Esophagus muscularis mucosa (tissue), 4 donors: Measurements from ENCODE around the gene RNU6-1. TPM values are rescaled to one million over a fixed set of nuclear protein-coding genes. Genes with fewer than 3 reads are reported as not detected.

Source experiments
- DNase-seq: peaks from one replicate; pipeline ENCODE4 v3.0.0-alpha.2; 2017; ENCODE audit errors: extremely low spot score
- H3K27ac ChIP-seq, 4 donors: fragments of 200-600 bp; sonication (generic); replicated peaks in 1 of 4; 1 replicate in 3 of 4; 2 replicates in 1 of 4; pipeline ENCODE4 v1.5.1; 2016 to 2019; ENCODE audit warnings: mild to moderate bottlenecking in 1 of 4
- H3K27me3 ChIP-seq, 4 donors: fragments of 200-600 bp; sonication (generic); one replicate each; pipeline versions ENCODE4 v1.5.1 to v1.6.0; 2016 to 2019
- H3K36me3 ChIP-seq, 4 donors: fragments of 200-600 bp; sonication (generic); one replicate each; pipeline ENCODE4 v1.5.1; 2016 to 2019
- H3K4me1 ChIP-seq, 4 donors: fragments of 200-600 bp; sonication (generic); one replicate each; pipeline ENCODE4 v1.5.1; 2016 to 2019
- H3K4me3 ChIP-seq, 4 donors: fragments of 200-600 bp; sonication (generic); 1 replicate in 2 of 4; 2 replicates in 2 of 4; pipeline ENCODE4 v1.5.1; 2016 to 2019; ENCODE audit warnings: mild to moderate bottlenecking in 4 of 4, moderate library complexity in 1 of 4
- H3K9me3 ChIP-seq, 4 donors: fragments of 200-600 bp; sonication (generic); 1 replicate in 3 of 4; 2 replicates in 1 of 4; pipeline ENCODE4 v1.5.1; 2016 to 2019
- CTCF ChIP-seq, 3 experiments: fragments of 200-600 bp in 2 of 3; fragments of 450-650 bp in 1 of 3; sonication (generic) in 2 of 3; IDR thresholded peaks; one replicate each; pipeline ENCODE4 v1.5.1; 2017 to 2019; ENCODE audit warnings: antibody characterized with exemption in 3 of 3, mild to moderate bottlenecking in 2 of 3, moderate library complexity in 1 of 3
- EP300 ChIP-seq: sonication (generic); formaldehyde crosslinking; IDR thresholded peaks from one replicate; pipeline ENCODE4 v1.6.1; 2017; ENCODE audit warnings: antibody characterized with exemption
- POLR2A ChIP-seq: fragments of 450-650 bp; IDR thresholded peaks from one replicate; pipeline ENCODE4 v1.6.1; 2017; ENCODE audit warnings: antibody characterized with exemption, moderate library complexity, mild to moderate bottlenecking, low read depth
- POLR2AphosphoS5 ChIP-seq, 2 donors: sonication (generic); formaldehyde crosslinking; IDR thresholded peaks; one replicate each; pipeline ENCODE4 v1.6.1; 2017; ENCODE audit warnings: antibody characterized with exemption in 2 of 2
- WGBS: methylation state at CpG from one replicate; pipeline ENCODE4 v1.1.5; 2018; 5-methylcytosine and 5-hydroxymethylcytosine counted together
- intact Hi-C: fragments of 100-400 bp; cut with DNase I; formaldehyde crosslinking; loops from one replicate; pipeline ENCODE4 v1.15.1; 2023
- total RNA-seq, 4 donors: library from RNA; depleted of rRNA; stranded (reverse); fragments of >200 nt; gene quantifications; one replicate each; pipeline versions ENCODE4 v1.1.0 to v1.2.1, GENCODE V29; 2016

Gene RNU6-1
- total RNA-seq, 4 donors from 2014 or later = not detected

- H3K4me3 ChIP-seq = peak within 1 kb of the TSS; percentile 2 to 30 (median 28)
- intact Hi-C loops = no loop called here
- H3K27ac ChIP-seq = no peak within 1 kb of the TSS
- no peak for TF ChIP-seq CTCF (IDR thresholded peaks at IDR 0.05)
- no peak for TF ChIP-seq EP300
- no peak for TF ChIP-seq POLR2A
- TF ChIP-seq POLR2AphosphoS5 (IDR thresholded peaks at IDR 0.05) = no peak
- no peaks in the 10 kb centered on the region for H3K36me3 ChIP-seq
- no peaks in the 10 kb centered on the region for H3K9me3 ChIP-seq
- H3K4me1 ChIP-seq = peaks cover 52 to 98% (median 90%) of the 10 kb centered on the region in 4 donors
- DNase-seq = no peak
- H3K27me3 ChIP-seq = peaks cover 10 to 100% (median 97%) of the 10 kb centered on the region in 4 donors
- 1% methylated on average over 31 of the region's 58 CpGs for WGBS
Observed at GRCh38 chr15:67824976-67825880, 14.6 kb downstream of the RNU6-1 start, which contains the start of gene SKOR1. SKOR1 (plus strand) TSS chr15:67825509; CDS start chr15:67825603, 94 bp downstream.

GRCh38 chr15:67824197-67824968 lies 15.5 kb downstream of the RNU6-1 start:
- no peak overlapping the region for H3K4me3 ChIP-seq
- no peak overlapping the region for H3K27ac ChIP-seq
- no peak for DNase-seq
- 10% methylated on average over 18 of the region's 21 CpGs for WGBS
- H3K4me1 ChIP-seq = peaks cover 47 to 99% (median 92%) of the 10 kb centered on the region in 4 donors
- peaks cover 10 to 100% (median 97%) of the 10 kb centered on the region in 4 donors for H3K27me3 ChIP-seq
- H3K36me3 ChIP-seq = no peaks in the 10 kb centered on the region
- intact Hi-C loops = no loop called here
- H3K9me3 ChIP-seq = no peaks in the 10 kb centered on the region
- TF ChIP-seq POLR2A (no peak), POLR2AphosphoS5 (IDR thresholded peaks at IDR 0.05) (no peak), EP300 (no peak), CTCF (IDR thresholded peaks at IDR 0.05) (no peak)

GRCh38 chr15:67823314-67824196 lies 16.3 kb downstream of the RNU6-1 start:
- TF ChIP-seq EP300 (no peak), POLR2AphosphoS5 (IDR thresholded peaks at IDR 0.05) (no peak), CTCF (IDR thresholded peaks at IDR 0.05) (no peak), POLR2A (no peak)
- Histone ChIP-seq H3K4me1 (peaks cover 38 to 93% (median 84%) of the 10 kb centered on the region in 4 donors), H3K4me3 (peak overlapping the region in 3 of 4 donors; percentile 25 to 39 (median 27)), H3K27me3 (peaks cover 10 to 100% (median 93%) of the 10 kb centered on the region in 4 donors), H3K36me3 (no peaks in the 10 kb centered on the region), H3K9me3 (no peaks in the 10 kb centered on the region), H3K27ac (no peak overlapping the region)
- WGBS = 4% methylated on average over 43 of the region's 94 CpGs
- intact Hi-C loops = no loop called here
- DNase-seq = no peak
